Suprapubic skin (tissue), 4 donors: Measurements from ENCODE around the gene SESN3.

Source experiments
- CTCF ChIP-seq, 2 donors: fragments of 200-600 bp in 1 of 2; fragments of 450-650 bp in 1 of 2; sonication (generic) in 1 of 2; IDR thresholded peaks; one replicate each; pipeline ENCODE4 v1.5.1; 2016 to 2019; ENCODE audit warnings: antibody characterized with exemption in 2 of 2, mild to moderate bottlenecking in 1 of 2, moderate library complexity in 1 of 2
- EP300 ChIP-seq: sonication (generic); formaldehyde crosslinking; IDR thresholded peaks from one replicate; pipeline ENCODE4 v1.6.1; 2017; ENCODE audit warnings: antibody characterized with exemption
- POLR2A ChIP-seq, 2 donors: fragments of 450-650 bp; IDR thresholded peaks; one replicate each; pipeline ENCODE4 v1.6.1; 2017; ENCODE audit warnings: antibody characterized with exemption in 2 of 2, mild to moderate bottlenecking in 2 of 2, moderate library complexity in 2 of 2
- POLR2AphosphoS5 ChIP-seq, 3 donors: sonication (generic); formaldehyde crosslinking; IDR thresholded peaks; one replicate each; pipeline ENCODE4 v1.6.1; 2017; ENCODE audit warnings: antibody characterized with exemption in 3 of 3

- TF ChIP-seq CTCF (IDR thresholded peaks at IDR 0.05), result peak; percentile 77 to 96
- peak in 1 of 2 donors; percentile 55 for TF ChIP-seq POLR2A (IDR thresholded peaks at IDR 0.05)
- no peak for TF ChIP-seq EP300
- peak in 2 of 3 donors; percentile 46 to 63 for TF ChIP-seq POLR2AphosphoS5 (IDR thresholded peaks at IDR 0.05)
Observed at GRCh38 chr11:95150956-95151684, 79.9 kb downstream of the SESN3 start.
